GM19467 (cell line): ENCODE measurements around the gene GRID2.
"Not testable (repeated sequence)": the region's sequence is repeated elsewhere in the genome, so short reads cannot be mapped to it uniquely, and the experiment has no call there.

Source experiments
- ATAC-seq: cut with Tn5 transposase; IDR thresholded peaks from one replicate; pipeline ENCODE4 v1.9.1; 2021; ENCODE audit warnings: mild to moderate bottlenecking, moderate library complexity; ENCODE audit not compliant: unreplicated experiment

The GRID2 gene

DNA sequence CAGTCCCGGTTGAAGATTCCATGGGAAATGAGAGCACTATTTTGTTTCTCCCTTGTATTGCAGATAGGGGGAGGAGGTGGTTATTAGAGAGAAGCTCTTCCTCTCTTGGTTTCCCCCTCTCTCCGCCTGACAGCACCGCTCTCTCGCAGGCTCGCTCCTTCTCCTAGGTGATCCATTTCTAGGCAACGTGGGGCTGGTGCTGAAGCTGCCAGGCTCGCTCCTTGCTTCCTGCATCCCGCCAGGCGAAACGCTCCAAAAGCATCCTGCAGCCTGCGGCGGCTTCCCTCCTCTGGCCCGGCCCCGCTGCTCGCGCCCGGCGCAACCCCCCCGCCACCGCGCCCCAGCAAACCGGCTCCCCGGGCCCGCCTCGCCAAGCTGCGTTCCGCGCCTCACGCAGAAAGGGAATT is at the start of gene GRID2:
TSS of gene GRID2 (plus strand) at position 346 of the 407 bp plus-strand sequence.
- ATAC-seq = no peak

DNA sequence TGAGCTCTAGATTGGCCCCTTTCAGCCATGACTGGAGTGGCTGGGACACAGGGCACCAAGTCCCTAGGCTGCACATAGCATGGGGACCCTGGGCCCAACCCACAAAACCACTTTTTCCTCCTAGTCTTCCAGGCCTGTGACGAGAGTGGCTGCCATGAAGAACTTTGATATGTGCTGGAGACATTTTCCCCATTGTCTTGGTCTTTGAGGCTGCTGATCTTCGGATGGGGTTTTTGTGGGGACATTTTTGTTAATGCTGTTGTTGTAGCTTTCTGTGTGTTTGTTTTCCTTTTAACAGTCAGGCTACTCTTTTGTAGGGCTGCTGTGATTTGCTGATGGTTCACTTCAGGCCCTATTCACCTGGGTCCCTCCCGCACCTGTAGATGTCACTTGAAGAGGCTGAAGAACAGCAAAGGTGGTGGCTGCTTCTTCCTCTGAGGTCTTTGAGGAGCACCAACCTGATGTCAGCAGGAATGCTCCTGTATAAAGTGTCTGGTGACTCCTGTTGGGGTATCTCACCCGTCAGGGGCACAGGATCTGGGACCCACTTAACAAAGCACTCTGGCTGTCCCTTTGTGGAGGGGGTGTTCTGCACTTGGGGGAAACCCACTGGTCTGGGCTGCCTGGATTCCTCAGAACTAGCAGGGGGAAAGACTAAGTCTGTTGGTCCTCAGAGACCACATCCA is 49.6 kb upstream of the GRID2 start:
- ATAC-seq = no peak

DNA sequence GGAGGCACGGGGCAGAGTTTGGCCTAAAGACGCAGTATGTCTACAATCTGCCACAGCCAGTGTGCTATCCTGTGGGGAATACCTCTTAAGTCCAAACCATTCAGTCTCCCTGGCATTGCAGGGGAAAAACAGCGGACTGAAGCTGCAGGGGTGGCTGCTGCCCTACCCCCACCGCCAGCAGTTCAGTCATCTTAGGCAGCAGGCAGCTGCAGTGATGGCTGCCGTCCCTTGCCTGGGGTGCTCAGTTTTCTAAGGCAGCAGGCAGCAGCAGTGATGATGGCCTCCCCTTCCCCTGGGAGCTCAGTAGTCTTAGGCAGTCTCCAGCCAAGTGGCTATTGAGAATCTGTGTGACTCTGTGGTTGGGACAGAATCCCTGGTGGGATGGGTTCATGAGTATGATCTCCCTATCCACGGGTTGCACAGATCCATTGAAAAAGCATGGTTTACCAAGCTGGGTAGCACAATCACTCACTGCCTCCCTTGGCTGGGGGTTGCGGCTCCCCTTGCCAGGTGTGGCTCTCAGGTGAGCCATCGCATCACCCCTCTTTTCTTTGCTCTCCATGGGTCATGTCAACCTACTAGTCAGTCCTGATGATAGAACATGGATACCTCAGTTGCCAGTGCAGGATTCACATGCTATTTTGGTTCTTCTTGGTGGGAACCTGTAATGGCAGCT is 48.9 kb upstream of the GRID2 start:
- ATAC-seq = no peak

DNA sequence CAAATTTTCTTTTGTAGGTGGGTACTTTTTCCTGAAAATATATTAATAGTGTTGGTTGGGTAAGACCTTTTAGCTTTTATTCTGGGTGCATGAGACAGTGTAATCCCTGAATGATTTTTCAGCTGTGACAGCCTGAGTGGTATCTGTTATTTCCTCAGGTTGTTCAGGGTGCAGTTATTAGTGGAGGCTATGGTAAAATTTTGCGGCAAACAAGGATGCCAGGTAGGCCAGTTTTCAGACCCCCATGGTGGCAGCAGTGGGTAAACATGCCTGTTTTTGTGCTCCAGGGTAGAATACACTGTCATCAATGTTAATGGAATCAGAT is 47.9 kb upstream of the GRID2 start:
- no peak for ATAC-seq

DNA sequence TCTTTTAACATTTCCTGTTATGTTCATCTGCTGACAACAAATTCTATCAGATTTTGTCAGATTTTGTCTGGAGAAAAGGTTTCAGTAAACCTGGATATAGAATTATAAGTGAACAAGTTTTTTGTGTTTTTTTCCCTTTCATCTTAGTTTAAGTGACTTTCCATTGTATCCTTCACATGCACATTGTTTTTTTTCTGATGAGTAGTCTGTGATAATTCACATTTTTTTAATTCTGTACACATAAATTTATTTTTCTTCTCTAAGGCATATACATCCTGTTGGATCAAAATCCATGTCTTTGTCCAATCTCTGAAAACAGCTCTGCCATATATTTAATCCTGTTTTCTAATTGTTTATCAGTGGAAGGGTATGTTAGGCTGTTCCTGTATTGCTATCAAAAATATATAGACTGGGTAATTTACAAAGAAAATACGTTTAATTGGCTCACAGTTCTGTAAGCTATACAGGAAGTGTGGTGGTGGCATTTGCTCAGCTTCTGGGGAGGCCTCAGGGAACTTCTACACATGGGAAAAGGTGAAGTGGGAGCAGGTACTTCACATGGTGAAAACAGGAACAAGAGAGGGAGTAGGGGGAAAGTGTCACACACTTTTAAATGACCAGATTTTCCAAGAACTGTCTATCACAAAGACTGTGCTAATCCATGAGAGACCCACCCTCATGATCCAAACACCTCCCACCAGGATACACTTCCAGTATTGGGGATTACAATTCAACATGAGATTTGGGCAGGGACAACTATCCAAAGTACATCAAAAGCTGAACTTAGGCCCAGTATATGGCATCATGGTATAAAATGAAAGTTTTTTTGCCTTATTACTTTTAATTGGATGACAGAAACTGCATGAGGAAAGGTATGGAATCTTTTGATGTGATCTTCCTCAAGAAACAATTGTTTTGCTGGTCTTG is 45.6 kb upstream of the GRID2 start:
- no peak for ATAC-seq

DNA sequence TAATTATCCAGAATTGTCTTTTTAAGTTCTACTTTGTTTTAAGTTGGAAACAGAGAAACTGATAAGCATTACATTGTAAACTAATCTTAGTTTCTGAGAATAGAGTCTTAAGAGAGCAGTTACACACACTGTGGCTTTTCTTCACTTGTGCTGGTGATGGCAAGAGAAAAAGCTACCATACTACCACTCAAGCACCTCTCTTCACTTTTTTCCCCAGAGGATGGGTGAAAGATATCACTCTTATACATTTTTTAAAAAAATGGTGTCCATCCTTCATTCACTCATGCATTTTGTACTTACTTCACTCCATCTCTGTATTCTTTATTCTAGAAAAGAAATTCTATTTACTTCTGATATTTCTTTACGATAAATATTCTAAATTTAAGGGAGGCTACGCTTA is 42.5 kb upstream of the GRID2 start:
- no peak for ATAC-seq

DNA sequence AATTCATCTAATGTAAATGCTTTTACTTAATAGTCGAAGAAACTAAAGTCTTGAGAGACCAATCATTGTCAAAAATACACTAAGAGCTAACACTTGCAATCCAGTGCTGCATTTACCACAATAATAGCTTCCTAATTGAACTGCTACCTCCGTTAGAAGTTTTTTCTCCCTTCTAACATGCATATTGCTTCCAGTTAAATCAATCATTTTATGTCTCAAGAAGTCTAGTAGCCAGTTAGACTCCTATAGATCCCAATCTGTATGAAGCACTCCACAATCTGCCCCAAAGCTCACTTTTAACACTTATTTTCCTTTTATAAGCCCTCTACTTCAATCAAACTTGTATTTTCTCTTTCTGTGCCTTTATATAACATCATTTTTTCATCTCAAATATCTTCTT is 41.4 kb upstream of the GRID2 start:
- ATAC-seq = no peak

DNA sequence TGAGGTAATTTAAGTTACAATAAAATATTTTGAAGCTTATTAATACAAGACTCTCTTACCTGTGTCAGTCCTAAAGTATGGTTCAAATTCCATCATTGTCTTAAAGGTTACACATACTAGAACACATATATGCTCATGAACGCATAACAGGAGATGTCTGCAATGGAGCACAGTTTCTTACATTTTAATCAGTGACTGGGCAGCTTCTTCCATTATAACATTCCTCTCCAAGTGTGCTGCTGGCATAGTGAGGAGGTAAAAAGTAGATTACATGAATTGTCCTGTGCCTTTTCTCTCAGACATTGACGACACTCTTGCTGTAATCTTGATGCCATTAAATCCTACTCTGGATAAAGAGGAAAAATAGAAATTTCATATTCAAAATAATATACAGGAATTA is 40.8 kb upstream of the GRID2 start:
- no peak for ATAC-seq

DNA sequence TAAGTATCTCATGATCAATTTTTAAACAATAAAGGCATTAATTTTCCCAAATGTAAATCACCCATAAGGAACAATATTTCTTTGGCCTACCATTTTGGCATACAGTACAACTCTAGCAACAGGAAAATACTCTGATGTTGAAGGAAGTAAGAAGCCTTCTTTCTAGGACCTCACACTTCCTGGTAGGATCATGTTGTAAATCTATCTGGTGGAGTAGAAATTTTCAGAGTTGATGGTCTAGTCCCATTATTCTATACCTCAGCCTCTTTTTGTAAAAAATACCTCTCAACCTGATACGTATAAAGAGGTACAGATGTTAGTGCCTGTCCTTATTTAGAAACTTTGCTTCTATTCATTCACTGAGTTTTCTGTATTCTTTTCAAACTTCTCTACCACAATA is 40.2 kb upstream of the GRID2 start:
- no peak for ATAC-seq

DNA sequence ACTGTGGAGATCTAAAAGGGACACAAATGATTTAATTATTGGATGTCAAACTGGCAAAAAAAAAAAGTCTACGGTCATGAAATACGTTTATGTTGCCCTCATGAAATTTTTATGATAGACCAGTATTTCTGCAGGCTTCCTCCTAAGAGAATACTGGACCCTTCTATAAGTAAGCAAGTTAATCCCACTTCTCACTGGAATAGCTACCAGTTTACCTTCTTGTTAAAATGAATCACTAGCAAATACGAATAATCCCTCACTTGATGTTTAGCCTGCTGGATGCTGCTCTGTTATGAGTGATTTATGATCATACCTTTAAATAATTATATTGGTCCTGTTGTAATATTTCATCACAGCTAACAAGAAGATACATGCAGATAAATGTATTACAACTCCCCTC is 39.6 kb upstream of the GRID2 start:
- no peak for ATAC-seq

DNA sequence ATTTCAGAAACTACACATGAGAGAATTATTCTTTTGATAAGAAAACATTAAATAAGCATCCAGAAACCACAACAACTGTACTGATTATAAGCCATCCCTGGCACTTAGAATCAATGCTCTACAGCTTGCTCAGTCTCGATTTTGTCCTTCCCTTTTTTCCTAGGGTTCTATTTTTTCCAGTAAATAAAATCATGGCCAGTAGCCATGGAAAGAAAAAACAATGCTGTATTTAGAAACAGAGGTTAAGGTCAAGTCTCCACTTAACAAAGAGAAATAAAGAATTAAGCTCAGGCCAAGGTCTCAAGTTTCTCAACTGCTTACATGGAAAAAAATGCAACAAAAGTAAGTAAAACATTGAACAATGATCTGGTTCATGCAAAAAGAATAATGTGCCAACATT is 38.7 kb upstream of the GRID2 start:
- ATAC-seq = no peak

DNA sequence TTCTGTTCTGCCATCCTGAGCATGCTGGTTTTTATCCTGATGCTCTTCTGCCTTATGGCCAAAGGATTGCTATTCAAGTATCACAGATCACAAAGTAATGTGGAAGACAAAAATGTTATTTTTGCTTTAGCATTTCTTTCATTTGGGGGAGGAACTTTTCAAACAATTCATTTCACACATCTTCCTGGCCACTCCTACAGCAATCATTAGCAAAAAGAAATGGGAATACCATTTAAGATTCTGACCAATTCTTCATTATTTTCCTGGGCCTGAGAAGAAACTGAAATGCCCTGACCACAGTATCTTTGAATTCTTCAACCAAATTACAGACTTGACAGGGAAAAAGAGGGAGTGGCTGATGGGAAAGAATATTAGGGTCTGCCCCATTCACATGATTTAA is 38.0 kb upstream of the GRID2 start:
- no peak for ATAC-seq

DNA sequence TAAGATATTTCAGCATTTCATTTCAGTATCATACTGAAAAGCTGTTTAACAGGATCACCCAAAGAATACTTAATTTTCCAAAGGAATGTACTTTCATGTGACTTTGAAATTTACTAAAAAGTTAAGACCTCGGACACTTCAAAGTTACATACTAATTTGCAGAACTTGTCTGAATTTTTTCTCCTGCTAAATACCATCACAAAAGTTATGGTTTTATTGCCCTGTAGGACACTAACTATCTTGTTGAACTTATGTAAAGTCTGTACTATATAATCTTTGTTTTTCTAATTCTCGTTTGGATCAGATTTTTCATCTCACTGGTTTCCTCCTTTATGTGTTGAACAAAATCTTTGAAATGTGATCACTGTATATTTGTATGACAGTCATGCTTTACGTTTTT is 37.2 kb upstream of the GRID2 start:
- ATAC-seq = no peak

DNA sequence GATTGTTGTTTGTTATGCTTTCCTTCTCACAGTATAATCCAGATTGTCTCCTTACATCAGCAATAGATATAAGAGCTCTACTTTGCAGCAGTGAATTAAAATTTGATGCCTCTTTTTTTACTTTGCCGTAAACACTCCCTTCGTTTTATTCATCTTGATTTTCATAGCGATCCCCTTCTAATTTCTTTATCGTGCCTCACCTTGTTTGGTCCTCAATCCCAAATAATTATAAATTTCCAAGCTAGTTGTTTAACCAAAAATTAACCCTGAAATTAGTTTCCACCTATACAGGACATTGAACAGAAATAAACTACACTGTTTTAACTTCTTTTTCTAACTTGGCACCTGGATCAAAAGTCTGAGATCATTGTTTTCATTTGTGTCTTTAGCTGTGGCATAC is 35.1 kb upstream of the GRID2 start:
- ATAC-seq = no peak

DNA sequence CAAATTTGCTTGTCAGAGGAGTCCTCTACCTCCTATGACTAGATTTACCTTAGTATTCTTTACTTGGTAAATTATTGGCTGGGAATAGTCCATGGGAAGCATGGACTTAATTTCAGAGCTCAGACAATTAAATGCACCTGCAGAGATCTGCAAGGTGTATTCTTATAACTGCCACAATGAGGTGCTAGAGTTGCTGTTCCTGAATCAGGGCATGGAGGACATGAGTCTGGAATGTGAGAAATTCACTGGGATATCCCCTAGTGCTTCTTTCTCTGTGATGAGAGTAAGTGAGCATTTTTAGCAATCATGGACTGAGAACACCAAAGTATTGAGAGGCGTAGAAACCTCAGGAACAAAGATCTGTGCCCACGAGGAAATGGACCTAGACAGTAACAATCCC is 32.9 kb upstream of the GRID2 start:
- ATAC-seq = no peak

DNA sequence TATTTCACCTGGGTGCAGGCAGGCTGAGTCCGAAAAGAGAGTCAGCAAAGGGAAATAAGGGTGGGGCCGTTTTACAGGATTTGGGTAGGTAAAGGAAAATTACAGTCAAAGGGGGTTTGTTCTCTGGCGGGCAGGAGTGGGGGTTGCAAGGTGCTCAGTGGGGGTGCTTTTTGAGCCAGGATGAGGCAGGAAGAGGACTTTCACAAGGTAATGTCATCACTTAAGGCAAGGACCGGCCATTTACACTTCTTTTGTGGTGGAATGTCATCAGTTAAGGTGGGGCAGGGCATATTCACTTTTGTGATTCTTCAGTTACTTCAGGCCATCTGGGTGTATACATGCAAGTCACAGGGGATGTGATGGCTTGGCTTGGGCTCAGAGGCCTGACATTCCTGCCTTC is 32.2 kb upstream of the GRID2 start:
- not testable (repeated sequence) for ATAC-seq

DNA sequence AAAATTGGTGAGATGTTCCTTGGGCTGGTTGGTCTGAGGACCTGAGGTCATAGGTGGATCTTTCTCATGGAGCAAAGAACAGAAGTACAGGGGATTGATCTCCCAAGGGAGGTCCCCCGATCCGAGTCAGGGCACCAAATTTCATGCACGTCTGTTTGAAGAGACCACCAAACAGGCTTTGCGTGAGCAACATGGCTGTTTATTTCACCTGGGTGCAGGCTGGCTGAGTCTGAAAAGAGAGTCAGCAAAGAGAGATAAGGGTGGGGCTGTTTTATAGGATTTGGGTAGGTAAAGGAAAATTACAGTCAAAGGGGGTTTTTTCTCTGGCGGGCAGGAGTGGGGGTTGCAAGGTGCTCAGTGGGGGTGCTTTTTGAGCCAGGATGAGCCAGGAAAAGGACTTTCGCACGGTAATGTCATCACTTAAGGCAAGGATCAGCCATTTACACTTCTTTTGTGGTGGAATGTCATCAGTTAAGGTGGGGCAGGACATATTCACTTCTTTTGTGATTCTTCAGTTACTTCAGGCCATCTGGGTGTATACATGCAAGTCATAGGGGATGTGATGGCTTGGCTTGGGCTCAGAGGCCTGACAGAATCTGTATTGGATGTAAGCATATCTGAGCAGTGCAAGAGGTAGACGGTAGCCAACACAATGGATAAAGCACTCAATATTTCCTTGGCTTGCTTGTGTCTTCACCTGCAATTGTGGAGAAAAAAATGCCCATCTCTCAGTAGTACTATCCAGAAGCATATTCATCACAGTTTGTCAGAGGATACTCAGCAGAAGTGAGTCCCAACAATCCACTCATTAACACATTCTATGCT is 26.5 kb upstream of the GRID2 start:
- not testable (repeated sequence) for ATAC-seq

DNA sequence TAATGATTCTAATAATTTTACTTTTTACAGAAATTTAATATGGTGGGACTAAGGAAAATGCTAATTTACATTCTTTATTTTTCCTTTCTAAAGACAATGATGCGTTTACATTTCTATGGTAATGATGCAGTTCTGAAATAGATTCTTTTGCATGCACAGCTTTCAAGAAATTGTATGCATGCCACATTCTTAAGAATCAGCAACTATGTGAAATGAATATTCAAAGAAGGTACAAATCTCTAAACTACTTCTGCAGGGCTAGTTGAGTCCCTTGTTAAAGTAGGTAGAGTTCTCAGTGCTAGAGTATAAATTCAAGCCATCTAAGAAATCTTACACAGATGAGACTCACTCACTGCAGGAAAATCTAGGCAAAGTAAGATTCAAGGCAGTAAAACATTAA is 24.5 kb upstream of the GRID2 start:
- no peak for ATAC-seq

DNA sequence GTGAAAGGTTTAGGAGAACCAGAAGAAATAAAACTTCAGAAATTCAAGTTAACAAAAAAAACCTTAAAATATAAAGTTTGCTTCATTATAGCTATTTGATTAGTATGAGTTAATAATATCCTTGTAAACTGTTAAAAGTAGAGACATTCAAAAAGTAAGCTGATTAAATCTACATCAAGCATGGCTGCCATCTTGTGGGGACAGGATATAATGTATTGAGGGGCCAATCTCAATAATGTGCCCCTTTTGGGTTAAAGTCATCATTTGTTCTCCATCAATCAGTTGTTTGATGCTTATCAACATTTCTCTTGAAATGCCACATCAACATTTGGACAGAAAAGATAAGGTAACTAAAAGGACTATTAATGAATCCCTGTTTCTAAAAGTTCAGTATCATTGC is 4.6 kb upstream of the GRID2 start:
- ATAC-seq = no peak

DNA sequence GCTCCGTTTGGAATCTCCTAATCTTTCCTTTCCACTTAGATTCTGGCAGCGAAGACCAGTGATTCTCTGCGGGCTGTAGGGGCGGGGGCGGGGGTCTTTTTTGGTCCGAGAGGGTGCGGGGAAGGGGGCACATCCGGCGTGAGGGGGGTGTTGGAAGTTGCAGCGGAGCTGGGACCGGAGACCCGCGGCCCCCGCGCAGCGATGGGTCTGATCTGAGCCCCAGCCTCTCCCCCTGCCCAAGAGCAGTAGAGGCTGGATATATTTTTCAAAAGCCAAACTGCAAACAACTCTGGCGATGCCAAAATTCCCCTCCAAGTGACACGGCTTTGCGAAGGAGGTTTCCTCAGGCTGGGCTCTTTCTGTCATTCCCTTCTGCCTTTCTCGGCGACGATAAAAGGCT is 355 bp downstream of the GRID2 start:
- no peak for ATAC-seq

DNA sequence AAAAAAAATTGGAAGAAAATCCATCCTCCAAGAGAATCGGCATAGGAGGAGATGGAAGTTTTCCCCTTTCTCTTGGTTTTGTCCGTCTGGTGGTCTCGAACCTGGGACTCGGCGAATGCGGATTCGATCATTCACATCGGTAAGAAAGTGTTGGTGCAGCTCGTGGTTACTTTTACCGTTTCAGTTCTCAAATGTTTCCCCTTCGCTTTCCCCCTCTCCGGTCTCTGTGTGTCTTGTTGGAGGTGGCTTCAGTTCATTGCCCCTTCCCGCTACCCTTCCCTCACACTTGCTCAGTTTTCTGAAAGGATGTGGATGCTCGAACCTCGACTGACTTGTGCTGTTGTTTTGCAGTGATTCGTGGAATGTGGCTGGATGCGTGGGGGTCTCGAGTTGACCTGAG is 840 bp downstream of the GRID2 start:
- no peak for ATAC-seq
